ENCODE results near the gene UBXN11.

GRCh38 chr1:26353976-26354820 lies 47.8 kb upstream of the UBXN11 start, which contains the start of gene CRYBG2:
- TF ChIP-seq, protein P1, sequence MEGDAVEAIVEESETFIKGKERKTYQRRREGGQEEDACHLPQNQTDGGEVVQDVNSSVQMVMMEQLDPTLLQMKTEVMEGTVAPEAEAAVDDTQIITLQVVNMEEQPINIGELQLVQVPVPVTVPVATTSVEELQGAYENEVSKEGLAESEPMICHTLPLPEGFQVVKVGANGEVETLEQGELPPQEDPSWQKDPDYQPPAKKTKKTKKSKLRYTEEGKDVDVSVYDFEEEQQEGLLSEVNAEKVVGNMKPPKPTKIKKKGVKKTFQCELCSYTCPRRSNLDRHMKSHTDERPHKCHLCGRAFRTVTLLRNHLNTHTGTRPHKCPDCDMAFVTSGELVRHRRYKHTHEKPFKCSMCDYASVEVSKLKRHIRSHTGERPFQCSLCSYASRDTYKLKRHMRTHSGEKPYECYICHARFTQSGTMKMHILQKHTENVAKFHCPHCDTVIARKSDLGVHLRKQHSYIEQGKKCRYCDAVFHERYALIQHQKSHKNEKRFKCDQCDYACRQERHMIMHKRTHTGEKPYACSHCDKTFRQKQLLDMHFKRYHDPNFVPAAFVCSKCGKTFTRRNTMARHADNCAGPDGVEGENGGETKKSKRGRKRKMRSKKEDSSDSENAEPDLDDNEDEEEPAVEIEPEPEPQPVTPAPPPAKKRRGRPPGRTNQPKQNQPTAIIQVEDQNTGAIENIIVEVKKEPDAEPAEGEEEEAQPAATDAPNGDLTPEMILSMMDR (IDR thresholded peaks at IDR 0.05): no peak
- TF ChIP-seq POLR2A (IDR thresholded peaks at IDR 0.05) (peak; percentile 54), POLR2AphosphoS5 (IDR thresholded peaks at IDR 0.05) (peak in 2 of 3 donors; percentile 36 to 55), EP300 (IDR thresholded peaks at IDR 0.05; ENCODE audit: low read depth) (no peak)
